SU-DHL-6 (cell line): Measurements from ENCODE around the gene CDH13.

ENCODE experiments used
- CTCF ChIP-seq: fragments of 200-600 bp; sonication (generic); IDR thresholded peaks from one replicate; pipeline ENCODE4 v1.5.1; 2017; ENCODE audit warnings: antibody characterized with exemption, mild to moderate bottlenecking, low read length, moderate library complexity; ENCODE audit not compliant: insufficient read depth, poor library complexity, severe bottlenecking
- EZH2phosphoT487 ChIP-seq: fragments of 200-600 bp; sonication (generic), shearing (Covaris generic); conservative IDR thresholded peaks from 2 replicates; pipeline ENCODE4 v1.6.1; 2018; ENCODE audit warnings: mild to moderate bottlenecking, antibody characterized with exemption, low read length, moderate library complexity, mixed read lengths

DNA sequence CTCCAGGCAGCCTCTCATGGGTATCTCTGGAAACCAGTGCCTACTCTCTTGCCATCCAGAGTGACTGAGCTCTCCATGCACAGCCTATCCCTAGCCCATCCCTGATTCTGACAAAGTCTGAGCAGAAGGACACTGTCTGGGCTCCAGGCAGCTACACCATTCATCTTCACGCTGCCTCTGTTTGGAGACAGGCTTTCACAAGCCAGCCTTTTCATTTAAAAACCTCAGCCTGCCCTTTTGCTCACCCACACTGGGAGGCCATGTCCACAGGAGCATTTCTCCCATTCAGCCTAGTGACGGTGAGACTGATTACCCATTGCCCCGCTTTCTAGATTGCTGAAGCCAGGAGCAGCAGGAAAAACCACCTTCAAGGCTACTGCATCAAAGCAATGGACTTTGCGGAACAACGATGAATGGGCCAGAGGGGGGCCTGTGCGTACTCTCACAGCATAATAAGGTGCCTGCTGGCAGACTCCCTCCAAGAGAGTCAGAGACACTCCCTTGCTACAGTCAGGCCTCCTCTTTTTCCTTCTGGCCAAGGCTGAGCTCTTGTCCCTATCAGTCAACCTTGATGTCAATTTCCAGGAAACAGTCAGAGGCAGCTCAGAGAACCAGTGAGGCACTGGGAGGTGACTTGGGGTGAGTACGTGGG lies 24.7 kb upstream of the CDH13 start:
- TF ChIP-seq CTCF (no peak), EZH2phosphoT487 (no peak)
